ENCODE results near the gene ACSL3. TPM values are rescaled to one million over a fixed set of nuclear protein-coding genes. Genes with fewer than 3 reads are reported as not detected.
"Not testable (repeated sequence)": the region's sequence is repeated elsewhere in the genome, so short reads cannot be mapped to it uniquely, and the experiment has no call there.

Gene ACSL3
- total RNA-seq, 4 donors from 2014 or later: 31.1 to 56.3 (median 52.5) TPM

- TF ChIP-seq POLR2A (IDR thresholded peaks at IDR 0.05; ENCODE audit: low read depth): no peak
- TF ChIP-seq POLR2AphosphoS5 (IDR thresholded peaks at IDR 0.05): no peak
- TF ChIP-seq, protein P1, sequence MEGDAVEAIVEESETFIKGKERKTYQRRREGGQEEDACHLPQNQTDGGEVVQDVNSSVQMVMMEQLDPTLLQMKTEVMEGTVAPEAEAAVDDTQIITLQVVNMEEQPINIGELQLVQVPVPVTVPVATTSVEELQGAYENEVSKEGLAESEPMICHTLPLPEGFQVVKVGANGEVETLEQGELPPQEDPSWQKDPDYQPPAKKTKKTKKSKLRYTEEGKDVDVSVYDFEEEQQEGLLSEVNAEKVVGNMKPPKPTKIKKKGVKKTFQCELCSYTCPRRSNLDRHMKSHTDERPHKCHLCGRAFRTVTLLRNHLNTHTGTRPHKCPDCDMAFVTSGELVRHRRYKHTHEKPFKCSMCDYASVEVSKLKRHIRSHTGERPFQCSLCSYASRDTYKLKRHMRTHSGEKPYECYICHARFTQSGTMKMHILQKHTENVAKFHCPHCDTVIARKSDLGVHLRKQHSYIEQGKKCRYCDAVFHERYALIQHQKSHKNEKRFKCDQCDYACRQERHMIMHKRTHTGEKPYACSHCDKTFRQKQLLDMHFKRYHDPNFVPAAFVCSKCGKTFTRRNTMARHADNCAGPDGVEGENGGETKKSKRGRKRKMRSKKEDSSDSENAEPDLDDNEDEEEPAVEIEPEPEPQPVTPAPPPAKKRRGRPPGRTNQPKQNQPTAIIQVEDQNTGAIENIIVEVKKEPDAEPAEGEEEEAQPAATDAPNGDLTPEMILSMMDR (IDR thresholded peaks at IDR 0.05): no peak
- no peak for TF ChIP-seq EP300 (IDR thresholded peaks at IDR 0.05)
- peaks cover 0 to 4% (median 0%) of the 10 kb centered on the region in 4 donors for H3K4me1 ChIP-seq
- H3K27me3 ChIP-seq: no peaks in the 10 kb centered on the region
- no peak for DNase-seq (ENCODE audit: extremely low spot score)
- no peaks in the 10 kb centered on the region for H3K9me3 ChIP-seq
- intact Hi-C loops (cut with DNase I): no loop called here
- WGBS: 87% methylated on average over 3 of the region's 3 CpGs
- H3K36me3 ChIP-seq: no peaks in the 10 kb centered on the region
- no peak overlapping the region for H3K27ac ChIP-seq (replicated peaks in 1 of 4)
- H3K4me3 ChIP-seq: no peak overlapping the region
Measured at GRCh38 chr2:222840060-222840802, 20.6 kb upstream of the ACSL3 start.

DNA sequence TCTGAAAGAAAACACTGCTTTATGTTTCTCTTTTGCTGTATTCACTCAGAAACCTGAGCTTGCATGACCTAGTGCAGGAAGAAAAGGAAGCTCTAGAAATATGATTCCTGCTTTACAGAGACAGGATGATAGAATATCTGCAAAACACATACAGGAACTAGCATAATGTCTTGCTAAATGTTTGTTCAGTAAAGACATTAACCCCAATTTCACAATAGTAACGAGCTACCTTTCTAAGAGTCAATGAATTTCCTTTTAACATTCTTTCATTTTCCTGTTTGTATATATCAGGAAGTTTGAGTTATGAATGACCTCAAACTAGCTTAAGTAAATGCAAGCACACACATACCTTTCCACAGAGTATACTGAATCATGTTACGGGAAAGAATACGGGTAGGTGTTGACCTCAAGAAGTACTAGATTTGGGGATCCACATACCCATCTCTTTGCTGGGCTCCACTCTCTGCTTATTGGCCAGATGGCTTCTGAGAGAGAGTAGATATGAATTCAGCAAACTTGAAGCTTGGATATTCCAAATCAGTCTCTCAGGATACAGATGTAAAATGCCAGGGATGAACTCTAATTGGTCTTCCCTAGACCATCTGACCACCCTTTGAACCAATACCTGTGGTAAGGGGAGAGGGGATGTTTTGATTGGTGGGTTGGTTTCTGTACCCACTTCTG, 18.2 kb upstream of the ACSL3 start:
- Histone ChIP-seq H3K36me3 (no peaks in the 10 kb centered on the region), H3K27me3 (no peaks in the 10 kb centered on the region), H3K4me1 (no peaks in the 10 kb centered on the region), H3K27ac (replicated peaks in 1 of 4) (no peak overlapping the region), H3K9me3 (no peaks in the 10 kb centered on the region), H3K4me3 (no peak overlapping the region)
- intact Hi-C loops (cut with DNase I): no loop called here
- WGBS: 60% methylated on average over 3 of the region's 3 CpGs
- no peak for DNase-seq (ENCODE audit: extremely low spot score)
- no peak for TF ChIP-seq EP300 (IDR thresholded peaks at IDR 0.05)
- no peak for TF ChIP-seq POLR2AphosphoS5 (IDR thresholded peaks at IDR 0.05)
- TF ChIP-seq, protein P1 (IDR thresholded peaks at IDR 0.05): no peak
- no peak for TF ChIP-seq POLR2A (IDR thresholded peaks at IDR 0.05; ENCODE audit: low read depth)

DNA sequence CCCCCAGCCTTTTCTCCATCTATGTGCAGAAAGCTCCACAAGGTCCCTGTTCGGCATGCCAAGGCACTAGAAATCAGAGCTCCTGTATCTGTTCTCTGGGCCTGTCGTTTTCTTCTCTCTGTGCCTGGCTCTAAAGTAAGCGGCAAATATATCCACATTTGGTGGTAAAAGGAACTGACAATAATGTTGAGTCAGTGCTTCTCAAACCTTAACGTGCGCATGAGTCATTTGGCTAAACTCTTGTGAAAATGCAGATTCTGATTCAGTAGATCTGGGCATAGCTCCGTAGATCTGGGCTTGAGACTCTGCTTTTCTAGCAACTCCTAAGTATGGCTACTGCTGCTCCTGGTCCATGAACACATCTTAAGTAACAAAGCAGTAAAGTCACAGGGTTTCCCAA, 16.5 kb upstream of the ACSL3 start:
- H3K4me3 ChIP-seq: no peak overlapping the region
- 61% methylated on average over 6 of the region's 6 CpGs for WGBS
- DNase-seq (ENCODE audit: extremely low spot score): no peak
- H3K4me1 ChIP-seq: no peaks in the 10 kb centered on the region
- intact Hi-C loops (cut with DNase I): no loop called here
- peak in 1 of 2 donors; percentile 7 for TF ChIP-seq POLR2AphosphoS5 (IDR thresholded peaks at IDR 0.05)
- no peak for TF ChIP-seq POLR2A (IDR thresholded peaks at IDR 0.05; ENCODE audit: low read depth)
- TF ChIP-seq EP300 (IDR thresholded peaks at IDR 0.05): no peak
- TF ChIP-seq, protein P1 (IDR thresholded peaks at IDR 0.05): no peak
- no peaks in the 10 kb centered on the region for H3K9me3 ChIP-seq
- no peaks in the 10 kb centered on the region for H3K27me3 ChIP-seq
- H3K27ac ChIP-seq (replicated peaks in 1 of 4): peak overlapping the region in 1 of 4 donors; percentile 44
- no peaks in the 10 kb centered on the region for H3K36me3 ChIP-seq

- H3K4me1 ChIP-seq; H3K9me3 ChIP-seq; H3K27me3 ChIP-seq; intact Hi-C loops (cut with DNase I); H3K27ac ChIP-seq (replicated peaks in 1 of 4); H3K4me3 ChIP-seq; DNase-seq (ENCODE audit: extremely low spot score); H3K36me3 ChIP-seq: not testable (repeated sequence)
- WGBS: 89% methylated on average over 3 of the region's 3 CpGs
Measured at GRCh38 chr2:222845314-222845713, 15.5 kb upstream of the ACSL3 start.

DNA sequence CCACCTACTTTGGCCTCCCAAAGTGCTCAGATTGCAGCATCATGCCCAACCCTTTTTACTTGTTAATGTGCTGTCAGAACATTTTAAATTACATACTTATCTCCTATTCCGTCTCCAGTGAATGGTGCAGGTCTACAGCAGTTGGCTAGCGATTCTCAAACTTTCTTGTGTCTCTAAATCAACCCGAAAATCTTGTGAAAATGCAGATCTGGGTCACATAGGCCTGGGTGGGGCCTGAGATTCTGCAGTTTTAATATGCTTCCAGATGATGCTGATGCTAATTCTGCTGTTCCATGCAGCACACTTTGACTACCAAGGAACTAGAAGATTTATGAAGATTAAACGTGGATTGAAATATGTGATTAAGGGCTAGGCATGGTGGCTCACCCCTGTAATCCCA, 14.8 kb upstream of the ACSL3 start:
- H3K4me1 ChIP-seq: no peaks in the 10 kb centered on the region
- 84% methylated on average over 4 of the region's 4 CpGs for WGBS
- intact Hi-C loops (cut with DNase I): no loop called here
- no peak overlapping the region for H3K4me3 ChIP-seq
- H3K36me3 ChIP-seq: no peaks in the 10 kb centered on the region
- DNase-seq (ENCODE audit: extremely low spot score): no peak
- TF ChIP-seq EP300 (IDR thresholded peaks at IDR 0.05) (no peak), POLR2A (IDR thresholded peaks at IDR 0.05; ENCODE audit: low read depth) (no peak), POLR2AphosphoS5 (IDR thresholded peaks at IDR 0.05) (no peak)
- TF ChIP-seq, protein P1 (IDR thresholded peaks at IDR 0.05): no peak
- H3K27me3 ChIP-seq: no peaks in the 10 kb centered on the region
- H3K9me3 ChIP-seq: no peaks in the 10 kb centered on the region
- no peak overlapping the region for H3K27ac ChIP-seq (replicated peaks in 1 of 4)

GRCh38 chr2:222848031-222848430, 12.8 kb upstream of the ACSL3 start:
- DNase-seq (ENCODE audit: extremely low spot score); H3K4me3 ChIP-seq; H3K27ac ChIP-seq (replicated peaks in 1 of 4); H3K27me3 ChIP-seq; H3K36me3 ChIP-seq; H3K4me1 ChIP-seq; H3K9me3 ChIP-seq; intact Hi-C loops (cut with DNase I): not testable (repeated sequence)
- 92% methylated on average over 6 of the region's 6 CpGs for WGBS
